ENCODE results near the gene TP53BP2.

- TF ChIP-seq ELF4 (IDR thresholded peaks at IDR 0.05) (no peak), FOXA1 (IDR thresholded peaks at IDR 0.05) (no peak), L3MBTL2 (conservative IDR thresholded peaks at IDR 0.05) (no peak), SUZ12 (IDR thresholded peaks at IDR 0.05) (no peak), FOXK2 (IDR thresholded peaks at IDR 0.05) (no peak), NFRKB (IDR thresholded peaks at IDR 0.05) (no peak)
Measured at GRCh38 chr1:223745731-223746130, 100.0 kb downstream of the TP53BP2 start.

All from HEK293T (cell line).